NCI-H1105 (cell line): ENCODE measurements around the gene EPAS1.

Source experiments
- DNase-seq: peaks from one replicate; lab custom pipeline; 2025; lab: John Stamatoyannopoulos, UW

Gene EPAS1

DNA sequence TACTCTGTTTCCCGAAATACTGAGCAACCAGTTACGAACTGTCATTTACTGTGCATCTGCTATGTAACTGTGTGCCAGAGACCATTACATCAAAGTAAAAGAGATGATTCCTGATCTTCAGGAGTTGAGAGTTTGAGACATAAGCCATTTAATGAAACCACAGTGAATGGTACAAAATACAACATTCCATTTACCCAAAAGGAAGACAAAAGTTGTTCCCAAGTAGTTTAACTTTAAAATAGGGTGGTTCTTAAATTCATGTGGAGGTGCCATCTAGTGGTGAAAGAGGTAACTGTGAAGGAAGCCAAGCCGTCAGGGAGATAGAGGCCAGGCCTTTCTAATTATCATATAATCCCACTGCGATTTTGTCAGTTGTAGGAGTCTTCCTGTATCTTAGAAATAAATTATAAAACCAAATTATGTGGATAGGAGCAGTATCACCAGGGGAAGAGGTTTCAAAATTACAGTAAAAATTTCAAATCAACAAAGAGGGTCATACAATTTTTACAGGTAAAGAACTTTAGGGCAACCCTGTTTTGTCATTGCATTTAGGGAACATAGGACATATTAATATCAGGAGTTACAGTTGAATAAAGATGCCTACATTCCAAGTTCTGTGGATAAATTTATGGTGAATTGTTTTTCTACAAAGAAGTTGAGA is 67.7 kb downstream of the EPAS1 start:
- DNase-seq, result peak; percentile 10

- DNase-seq, result no peak
Measured at GRCh38 chr2:46365913-46366667, 68.9 kb downstream of the EPAS1 start.

DNA sequence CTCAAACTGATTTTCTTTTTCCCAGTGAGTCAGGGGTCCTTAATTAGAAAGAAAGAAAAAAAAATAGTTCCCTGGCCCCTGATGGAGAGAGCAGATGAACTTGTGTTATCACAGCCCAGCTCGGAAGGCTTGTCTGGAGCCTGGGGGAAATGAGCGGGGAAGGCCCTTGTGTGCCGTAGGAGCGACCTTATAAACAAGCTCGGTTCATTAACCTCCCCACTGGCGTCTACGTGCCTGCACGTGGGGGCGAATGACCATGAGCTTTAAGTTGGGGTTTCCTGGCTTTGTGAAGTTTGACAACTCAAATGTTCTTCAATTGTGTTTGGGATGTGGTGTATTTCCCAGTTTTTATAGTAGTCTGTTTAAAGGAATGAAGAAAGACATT is 69.5 kb downstream of the EPAS1 start:
- DNase-seq, result no peak

- no peak for DNase-seq
Measured at GRCh38 chr2:46367286-46367685, 70.1 kb downstream of the EPAS1 start.

DNA sequence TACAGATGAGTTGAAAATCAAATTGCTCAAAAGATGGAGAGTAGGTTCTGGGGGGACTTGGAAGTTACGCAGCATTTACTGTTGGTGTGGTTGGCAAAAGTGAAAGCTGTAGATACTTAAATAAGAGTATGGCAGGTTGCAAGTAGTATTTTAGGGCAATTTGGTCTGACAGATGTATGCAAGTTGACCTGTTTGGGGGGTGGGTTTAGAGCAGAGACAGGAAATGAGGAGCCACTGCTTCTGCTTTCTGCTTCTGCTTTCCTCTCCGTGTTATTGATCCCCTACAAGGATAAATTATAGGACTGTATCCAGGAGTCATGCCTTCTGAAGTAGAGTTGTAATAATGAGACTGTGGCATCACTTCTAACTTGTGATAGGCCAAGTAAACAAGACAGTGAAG is 71.2 kb downstream of the EPAS1 start:
- no peak for DNase-seq

DNA sequence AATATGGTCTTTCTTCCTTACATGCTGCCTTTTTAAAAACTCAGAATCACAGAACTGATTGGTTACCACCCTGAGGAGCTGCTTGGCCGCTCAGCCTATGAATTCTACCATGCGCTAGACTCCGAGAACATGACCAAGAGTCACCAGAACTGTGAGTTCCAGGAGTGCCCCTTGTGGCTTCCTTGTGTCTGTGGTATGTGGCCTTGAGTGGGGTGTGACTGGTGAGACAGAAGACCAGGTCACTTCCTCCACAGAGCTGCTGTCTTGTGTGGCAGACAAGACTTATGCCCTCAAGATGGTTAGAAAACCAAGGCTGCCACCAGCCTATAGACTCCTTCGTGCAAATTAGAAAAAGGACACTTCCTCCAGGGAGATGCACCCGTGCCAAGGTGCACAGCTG is 72.6 kb downstream of the EPAS1 start:
- DNase-seq, result no peak

DNA sequence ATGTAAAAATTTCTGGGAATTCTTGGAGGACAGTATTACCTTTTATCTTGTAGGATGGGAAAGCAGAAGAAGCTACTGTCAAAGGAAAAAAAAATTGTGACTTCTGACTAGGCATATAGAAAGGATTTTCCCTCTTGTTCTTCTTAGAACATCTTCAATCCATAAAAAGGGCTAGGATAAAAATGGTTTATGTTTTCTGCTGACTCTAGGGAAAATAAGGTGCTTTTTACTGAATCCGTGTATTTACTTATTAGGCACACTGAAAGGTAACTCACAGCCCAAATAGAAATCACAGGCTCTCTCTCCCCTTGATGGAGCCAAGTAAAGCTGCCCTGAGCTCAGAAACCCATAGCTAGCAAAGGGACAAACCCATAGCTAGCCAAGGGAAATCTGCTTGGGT is 74.6 kb downstream of the EPAS1 start:
- DNase-seq, result no peak

GRCh38 chr2:46372475-46372874 is 75.3 kb downstream of the EPAS1 start:
- DNase-seq, result no peak

DNA sequence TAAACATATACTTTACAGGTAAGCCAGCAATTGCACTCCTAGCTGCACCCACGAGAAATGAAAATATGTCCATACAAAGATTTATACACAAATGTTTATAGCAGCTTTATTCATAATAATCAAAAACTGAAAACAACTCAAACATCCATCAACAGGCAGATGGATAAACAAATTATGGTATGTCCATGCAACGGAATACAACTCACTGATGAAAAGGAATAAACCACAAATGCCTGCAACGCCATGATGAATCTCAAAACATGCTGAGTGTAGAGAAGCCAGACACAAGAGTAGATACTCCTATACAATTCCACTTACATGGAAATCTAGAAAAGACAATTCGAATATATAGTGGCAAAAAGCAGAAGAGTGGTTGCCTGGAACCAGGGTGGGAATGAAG is 76.0 kb downstream of the EPAS1 start:
- no peak for DNase-seq

GRCh38 chr2:46375566-46376125 is 78.4 kb downstream of the EPAS1 start:
- no peak for DNase-seq

GRCh38 chr2:46376586-46376985 is 79.4 kb downstream of the EPAS1 start:
- no peak for DNase-seq

- DNase-seq, result no peak
Measured at GRCh38 chr2:46377101-46377581, 79.9 kb downstream of the EPAS1 start.

DNA sequence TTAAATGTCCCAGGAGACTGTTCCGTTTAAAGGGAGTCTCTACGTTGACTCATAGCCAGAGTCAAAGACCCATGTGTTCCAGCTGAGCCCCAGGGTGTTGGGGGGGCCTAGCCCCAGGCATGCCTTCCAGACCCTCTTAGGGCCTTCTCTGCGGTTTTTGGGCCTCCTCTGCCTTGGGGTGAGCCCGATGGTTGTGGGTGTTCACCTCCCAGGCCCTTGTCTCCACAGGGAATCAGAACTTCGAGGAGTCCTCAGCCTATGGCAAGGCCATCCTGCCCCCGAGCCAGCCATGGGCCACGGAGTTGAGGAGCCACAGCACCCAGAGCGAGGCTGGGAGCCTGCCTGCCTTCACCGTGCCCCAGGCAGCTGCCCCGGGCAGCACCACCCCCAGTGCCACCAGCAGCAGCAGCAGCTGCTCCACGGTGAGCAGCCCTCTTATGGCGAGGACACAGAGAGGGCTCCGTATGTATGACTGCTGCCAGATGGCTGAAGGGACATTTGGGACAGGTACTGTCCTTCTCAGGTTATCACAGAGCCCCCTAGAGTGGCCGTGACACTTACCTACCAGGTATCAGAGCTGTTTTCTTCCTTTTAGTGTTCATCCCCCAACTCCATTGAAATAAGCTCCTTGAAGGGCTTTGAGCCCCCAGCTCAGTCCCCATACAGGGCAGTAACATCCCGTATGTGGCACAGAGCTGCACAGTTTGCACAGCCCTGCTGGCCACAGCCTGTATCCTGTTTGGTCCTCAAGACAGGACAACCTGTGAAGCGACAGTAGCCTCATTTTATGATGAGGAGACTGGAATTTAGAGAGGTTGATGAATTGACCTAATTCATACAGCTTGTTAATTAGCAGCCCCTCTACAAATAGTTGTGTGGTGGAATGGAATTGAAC is 80.7 kb downstream of the EPAS1 start:
- no peak for DNase-seq

GRCh38 chr2:46378616-46379015 is 81.4 kb downstream of the EPAS1 start:
- DNase-seq, result no peak

DNA sequence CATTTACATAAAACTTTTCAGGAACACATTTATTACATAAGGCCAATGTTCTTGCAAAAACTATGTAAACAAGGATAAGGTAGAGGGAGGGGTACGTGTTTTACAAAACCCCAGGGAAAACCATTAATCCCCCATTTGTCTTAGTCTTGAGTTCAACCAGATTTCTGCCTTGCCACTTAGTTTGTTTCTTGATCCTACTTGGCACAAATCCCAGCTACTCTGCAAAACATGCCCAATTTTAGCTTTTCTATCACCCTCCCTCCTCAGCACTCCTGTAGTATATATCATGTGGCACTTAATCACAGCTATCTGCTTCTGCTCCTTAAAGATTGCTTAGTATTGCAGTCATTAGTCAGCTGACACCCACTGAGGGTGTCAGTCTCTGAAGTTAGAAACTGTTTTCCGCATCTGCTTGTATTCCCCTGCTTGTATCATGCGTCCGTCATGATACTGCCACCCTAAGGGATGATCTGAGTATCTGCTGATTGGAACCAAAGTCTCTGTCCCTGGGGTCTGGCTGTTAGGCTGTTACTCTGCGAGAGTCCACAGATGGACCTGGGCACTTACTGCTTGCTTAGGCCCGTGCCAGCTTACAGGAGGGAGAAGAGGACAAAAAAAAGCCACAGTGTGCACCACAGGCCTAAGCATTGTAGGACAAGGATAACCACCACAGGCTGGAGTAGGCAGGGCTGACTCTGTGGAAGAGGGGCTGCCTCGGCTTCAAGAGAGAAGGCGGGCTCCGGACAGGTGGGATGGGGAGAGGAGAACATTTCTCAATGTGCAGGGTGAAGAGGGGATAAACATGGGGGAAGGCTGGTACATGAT is 82.2 kb downstream of the EPAS1 start:
- no peak for DNase-seq

GRCh38 chr2:46380038-46380940 is 83.1 kb downstream of the EPAS1 start:
- DNase-seq, result no peak

- no peak for DNase-seq
Measured at GRCh38 chr2:46381263-46381849, 84.1 kb downstream of the EPAS1 start.

- no peak for DNase-seq
Measured at GRCh38 chr2:46381871-46382270, 84.7 kb downstream of the EPAS1 start.

DNA sequence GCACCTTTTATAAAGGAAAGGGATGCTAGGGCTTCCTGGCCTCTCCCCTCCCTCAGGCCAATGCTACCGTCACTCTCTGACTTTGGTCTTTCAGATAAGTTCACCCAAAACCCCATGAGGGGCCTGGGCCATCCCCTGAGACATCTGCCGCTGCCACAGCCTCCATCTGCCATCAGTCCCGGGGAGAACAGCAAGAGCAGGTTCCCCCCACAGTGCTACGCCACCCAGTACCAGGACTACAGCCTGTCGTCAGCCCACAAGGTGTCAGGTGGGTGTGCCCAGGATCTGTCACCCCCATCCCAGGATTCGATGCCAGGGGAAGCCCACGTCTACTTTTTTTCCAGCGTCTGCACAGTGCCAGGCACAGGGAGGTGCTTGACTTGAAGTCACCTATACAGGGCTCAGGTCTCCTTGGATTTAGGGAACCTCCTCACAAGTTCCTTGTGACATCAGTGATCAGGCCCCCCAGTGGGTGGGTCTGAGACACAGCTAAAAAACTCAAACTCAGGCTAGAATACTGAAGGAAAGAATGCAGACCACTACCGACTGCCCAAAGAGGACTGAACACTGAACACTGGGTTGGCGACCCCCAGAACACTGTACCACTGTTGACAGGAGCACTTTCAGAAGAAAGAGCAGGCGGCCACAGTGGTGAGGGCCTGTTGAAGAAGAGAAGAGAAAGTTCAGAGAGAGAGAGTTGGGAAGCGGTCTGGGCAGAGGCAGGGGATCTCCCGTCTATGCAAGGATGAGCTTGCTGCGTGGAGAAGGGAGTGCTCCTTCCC is 85.3 kb downstream of the EPAS1 start:
- no peak for DNase-seq
